Cardiac fibroblast (primary cell): ENCODE data around the gene RIPOR3.
A peak's percentile ranks its signal among the peaks of the same experiment; 100 is the strongest.

Source experiments
- DNase-seq, 2 donors: peaks; one replicate each; pipeline versions ENCODE4 v3.0.0 to v3.0.0-alpha.2; 2010; ENCODE audit warnings: low read depth in 2 of 2
- H3K4me3 ChIP-seq, 2 donors: replicated peaks in 1 of 2; 1 replicate in 1 of 2; 2 replicates in 1 of 2; pipeline ENCODE4 v1.5.1; 2011; ENCODE audit warnings: low read depth in 2 of 2, low read length in 2 of 2, mild to moderate bottlenecking in 2 of 2, moderate library complexity in 1 of 2
- TF ChIP-seq, protein P1 (sequence below): IDR thresholded peaks from one replicate; pipeline ENCODE4 v1.5.1; 2011; ENCODE audit warnings: low read depth, mild to moderate bottlenecking, low read length, inconsistent platforms

RIPOR3 gene

DNA sequence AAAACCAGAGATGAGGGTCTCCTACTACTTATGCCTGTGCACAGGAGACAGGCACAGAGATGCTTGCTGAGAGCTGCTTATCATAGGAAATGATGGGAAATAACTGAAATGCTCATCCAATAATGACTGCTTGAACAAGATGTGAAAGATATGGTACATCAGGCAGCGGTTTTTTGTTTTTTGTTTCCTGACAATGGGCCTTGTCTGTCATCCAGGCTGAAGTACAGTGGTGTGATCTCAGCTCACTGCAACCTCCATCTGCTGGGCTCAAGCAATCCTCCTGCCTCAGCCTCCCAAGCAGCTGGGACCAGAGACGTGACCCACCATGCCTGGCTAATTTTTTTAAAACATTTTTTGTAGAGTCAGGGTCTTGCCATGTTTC, 1.2 kb upstream of the RIPOR3 start:
- H3K4me3 ChIP-seq: no peak overlapping the region
- DNase-seq: no peak
- TF ChIP-seq, protein P1, sequence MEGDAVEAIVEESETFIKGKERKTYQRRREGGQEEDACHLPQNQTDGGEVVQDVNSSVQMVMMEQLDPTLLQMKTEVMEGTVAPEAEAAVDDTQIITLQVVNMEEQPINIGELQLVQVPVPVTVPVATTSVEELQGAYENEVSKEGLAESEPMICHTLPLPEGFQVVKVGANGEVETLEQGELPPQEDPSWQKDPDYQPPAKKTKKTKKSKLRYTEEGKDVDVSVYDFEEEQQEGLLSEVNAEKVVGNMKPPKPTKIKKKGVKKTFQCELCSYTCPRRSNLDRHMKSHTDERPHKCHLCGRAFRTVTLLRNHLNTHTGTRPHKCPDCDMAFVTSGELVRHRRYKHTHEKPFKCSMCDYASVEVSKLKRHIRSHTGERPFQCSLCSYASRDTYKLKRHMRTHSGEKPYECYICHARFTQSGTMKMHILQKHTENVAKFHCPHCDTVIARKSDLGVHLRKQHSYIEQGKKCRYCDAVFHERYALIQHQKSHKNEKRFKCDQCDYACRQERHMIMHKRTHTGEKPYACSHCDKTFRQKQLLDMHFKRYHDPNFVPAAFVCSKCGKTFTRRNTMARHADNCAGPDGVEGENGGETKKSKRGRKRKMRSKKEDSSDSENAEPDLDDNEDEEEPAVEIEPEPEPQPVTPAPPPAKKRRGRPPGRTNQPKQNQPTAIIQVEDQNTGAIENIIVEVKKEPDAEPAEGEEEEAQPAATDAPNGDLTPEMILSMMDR: no peak

DNA sequence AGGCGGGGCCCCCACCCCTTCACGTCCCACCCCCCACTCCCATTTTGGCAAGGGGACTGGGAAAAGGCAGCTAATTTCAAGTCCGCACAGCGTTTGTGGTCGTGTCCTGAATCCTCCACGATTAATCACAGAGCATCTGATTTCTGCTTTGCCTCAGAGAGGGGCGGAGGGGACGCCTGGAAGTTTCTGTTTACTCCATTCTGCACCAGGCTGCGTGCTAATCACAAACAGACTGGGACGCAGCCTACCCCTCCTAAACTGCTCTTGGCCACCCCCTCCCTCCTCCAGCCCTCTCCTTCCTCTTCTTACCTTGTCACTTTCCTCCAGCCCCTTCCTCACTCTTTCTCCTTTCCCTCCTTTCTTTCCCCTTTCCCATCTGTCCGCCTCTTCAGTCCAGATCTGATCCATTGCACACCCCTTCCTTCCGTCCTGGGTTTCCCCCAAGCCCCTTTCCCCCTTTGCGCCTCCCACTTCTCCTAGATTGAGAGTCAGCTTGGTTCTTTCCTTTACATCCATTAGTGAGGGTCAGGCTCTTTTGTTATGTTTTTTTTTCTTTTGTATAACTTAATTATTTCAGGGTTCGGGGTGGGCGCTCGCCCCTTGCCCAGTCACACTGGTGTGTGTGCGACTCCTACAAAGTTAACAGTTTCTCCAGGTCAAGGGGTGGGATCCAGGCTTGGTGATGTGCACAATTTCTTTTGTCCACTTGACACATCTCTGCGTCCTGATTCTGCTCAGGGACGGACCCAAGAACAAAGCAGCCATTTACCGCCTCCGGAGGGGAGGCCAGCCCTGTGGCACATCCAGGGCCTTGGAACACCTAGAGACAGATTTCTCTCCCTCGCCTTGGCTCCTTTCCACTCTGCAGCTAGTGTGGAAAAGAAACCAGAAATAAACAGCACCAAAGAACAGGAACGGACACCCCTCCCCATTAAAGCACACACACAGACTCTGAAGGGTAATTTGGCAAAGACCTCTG, 520 bp upstream of the RIPOR3 start:
- TF ChIP-seq, protein P1: no peak
- DNase-seq: peak; percentile 38 to 68
- H3K4me3 ChIP-seq: peak overlapping the region; percentile 32 to 43

DNA sequence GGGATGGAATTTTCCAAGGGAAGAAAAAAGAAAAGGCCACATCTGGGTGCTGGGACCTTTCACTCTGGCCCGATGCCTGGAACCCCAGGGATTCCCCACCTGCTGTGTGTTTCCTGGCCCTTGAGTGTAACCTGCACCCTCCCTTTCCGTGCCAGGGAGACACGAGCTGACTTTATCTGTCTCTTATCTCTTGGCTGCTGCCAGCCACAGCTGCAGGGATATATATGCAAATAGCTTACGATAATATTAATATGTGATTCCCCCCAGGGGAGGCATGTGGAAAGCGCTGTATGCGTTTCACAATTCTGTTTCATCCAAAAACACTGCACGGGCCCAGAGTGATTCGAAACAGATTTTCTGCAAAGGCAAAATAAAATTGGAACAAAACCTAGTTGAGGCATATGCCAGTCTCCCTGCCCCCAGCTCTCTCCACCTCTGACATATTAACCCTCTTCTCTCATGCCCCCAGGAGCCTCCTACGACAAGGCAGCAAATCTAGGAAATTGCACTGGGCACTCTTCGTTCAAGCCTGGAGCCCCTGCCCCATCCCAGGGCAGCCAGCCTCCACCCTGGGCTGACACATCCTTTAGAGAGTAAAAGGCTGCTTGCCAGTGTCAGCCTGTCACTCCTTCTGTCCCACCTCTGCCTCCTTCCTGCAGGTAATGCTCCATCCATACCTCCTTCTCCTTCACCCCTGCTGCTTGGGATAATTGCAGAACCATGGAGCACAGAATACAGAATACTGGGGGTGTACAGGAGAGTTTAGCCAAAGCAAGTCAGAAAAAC, 1.3 kb downstream of the RIPOR3 start:
- peak; percentile 37 to 84 for DNase-seq
- H3K4me3 ChIP-seq: peak overlapping the region in 1 of 2 donors; percentile 43
- TF ChIP-seq, protein P1: no peak

DNA sequence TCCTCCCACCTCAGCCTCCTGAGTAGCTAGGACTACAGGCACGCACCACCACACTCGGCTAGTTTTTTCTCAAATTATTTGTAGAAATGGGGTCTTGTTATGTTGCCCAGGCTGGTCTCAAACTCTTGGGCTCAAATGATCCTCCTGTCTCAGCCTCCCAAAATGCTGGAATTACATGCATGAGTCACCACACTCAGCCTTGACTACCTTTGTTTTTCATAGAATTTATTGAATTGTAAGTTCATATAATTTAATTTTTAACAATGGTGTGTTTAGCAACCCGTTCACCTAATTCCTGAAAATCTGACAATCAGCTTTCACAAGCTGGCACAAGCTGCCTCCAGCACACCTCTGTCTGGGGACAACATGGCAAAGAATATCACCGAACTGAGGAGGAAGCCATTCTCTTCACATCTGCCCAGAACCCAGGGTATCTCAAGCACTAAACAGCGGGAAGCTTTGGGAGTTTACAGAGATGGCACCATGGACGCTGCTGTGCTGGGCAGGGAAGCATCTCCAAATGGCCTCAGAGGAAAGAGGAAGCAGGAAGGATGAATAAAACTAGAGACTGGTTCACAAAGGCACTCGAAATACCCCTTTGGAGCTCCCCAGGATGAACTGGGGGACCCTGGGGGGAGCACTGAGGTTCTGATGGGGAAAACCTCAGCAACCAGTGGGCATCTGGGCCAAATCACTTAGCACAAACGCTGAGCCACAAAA, 2.9 kb downstream of the RIPOR3 start:
- no peak overlapping the region for H3K4me3 ChIP-seq
- TF ChIP-seq, protein P1: no peak
- no peak for DNase-seq

DNA sequence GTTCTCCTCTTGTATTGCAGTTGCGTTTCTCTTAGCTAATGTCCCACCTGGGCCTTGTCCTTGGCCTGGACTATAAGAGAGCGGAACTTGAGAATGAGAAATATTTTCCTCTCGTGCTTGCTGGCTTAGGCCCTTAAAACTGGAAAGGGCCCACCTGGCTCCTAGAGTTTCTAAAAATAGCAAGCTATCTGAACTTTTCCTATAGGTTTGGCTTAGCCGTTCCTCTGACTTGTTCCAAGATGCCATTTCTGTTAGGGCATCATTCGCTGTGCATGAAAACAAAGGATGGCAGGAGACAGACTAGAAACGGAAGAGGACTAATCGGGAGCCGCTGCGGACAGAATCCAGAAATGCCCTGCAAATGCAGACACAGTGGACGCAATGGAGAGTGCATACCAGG, 4.5 kb downstream of the RIPOR3 start:
- TF ChIP-seq, protein P1: no peak
- DNase-seq: no peak
- H3K4me3 ChIP-seq: no peak overlapping the region

DNA sequence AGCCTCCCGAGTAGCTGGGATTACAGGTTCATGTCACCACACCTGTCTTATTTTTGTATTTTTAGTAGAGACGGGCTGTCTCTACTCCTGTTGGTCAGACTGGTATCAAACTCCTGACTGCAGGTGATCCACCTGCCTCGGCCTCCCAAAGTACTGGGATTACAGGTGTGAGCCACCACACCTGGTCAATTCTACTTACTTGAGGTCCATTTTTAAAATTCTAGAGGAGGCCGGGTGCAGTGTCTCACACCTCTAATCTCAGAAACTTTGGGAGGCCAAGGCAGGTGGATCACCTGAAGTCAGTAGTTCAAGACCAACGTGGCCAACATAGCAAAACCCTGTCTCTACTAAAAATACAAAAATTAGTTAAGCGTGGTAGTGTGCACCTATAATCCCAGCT, 7.8 kb downstream of the RIPOR3 start:
- TF ChIP-seq, protein P1: no peak
- DNase-seq: no peak
- no peak overlapping the region for H3K4me3 ChIP-seq
